ENCODE measurements around the gene GSTO2. TPM values are rescaled to one million over a fixed set of nuclear protein-coding genes. Genes with fewer than 3 reads are reported as not detected.

GSTO2 gene
- total RNA-seq, 3 donors from 2014 or later (not counting 1 experiment from before 2014, with no cell fraction given): 0.75 to 1.4 (median 0.84) TPM

DNA sequence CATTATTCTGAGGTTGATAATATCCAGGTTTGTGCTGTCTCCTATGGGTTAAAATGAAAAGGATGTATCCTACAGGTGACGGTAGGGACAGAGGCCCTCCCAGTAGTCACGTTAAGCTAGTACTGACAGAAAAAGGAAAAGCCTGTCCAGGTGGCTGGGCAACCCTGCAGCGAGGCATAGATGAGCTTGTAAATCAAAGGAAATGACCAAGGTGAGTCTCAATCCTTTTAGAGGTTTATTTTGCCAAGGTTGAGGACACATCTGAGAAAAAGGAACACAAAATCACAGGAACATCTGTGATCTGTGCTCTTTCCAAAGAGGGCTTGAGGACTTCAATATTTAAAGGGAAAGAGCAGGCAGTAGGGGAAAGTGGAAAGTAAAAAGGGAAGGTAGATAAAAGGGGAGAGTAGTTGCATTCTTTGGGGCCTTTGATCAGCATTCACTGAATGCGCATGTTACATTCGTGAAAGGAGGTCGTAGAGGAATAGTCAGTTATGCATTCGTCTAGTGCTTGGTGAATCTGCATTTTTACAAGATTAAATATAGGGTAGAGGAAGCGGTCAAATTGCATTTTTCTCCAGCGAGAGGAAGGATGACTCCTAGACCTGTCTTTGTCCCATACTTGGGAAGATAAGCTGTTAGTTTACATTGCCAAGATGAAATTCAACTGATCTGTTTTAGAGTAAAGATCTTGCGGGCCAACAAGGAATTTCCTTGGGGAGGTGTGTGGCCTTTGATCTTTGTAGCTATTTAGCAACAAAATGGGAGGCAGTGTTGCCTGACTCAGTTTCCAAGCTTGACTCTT is 15.2 kb upstream of the GSTO2 start:
- Histone ChIP-seq H3K9me3 (ENCODE audit: control insufficient read depth, insufficient read depth, low read length) (no peaks in the 10 kb centered on the region), H3K27ac (ENCODE audit: low read length) (peak overlapping the region; percentile 79), H3K27me3 (ENCODE audit: control insufficient read depth, insufficient read depth, low read length) (no peaks in the 10 kb centered on the region), H3K36me3 (ENCODE audit: control insufficient read depth, insufficient read depth, low read length) (peaks cover 11% of the 10 kb centered on the region), H3K4me3 (ENCODE audit: low read length) (peak overlapping the region; percentile 77), H3K4me1 (ENCODE audit: control insufficient read depth, insufficient read depth, low read length) (peaks cover 12% of the 10 kb centered on the region)
- H3K36me3 Mint-ChIP-seq: no peaks in the 10 kb centered on the region
- peaks cover 15 to 20% of the 10 kb centered on the region in 2 donors for H3K27me3 Mint-ChIP-seq (ENCODE audit: low read depth in 2 of 2)
- TF ChIP-seq CTCF (IDR thresholded peaks at IDR 0.05): no peak
- intact Hi-C loops (cut with micrococcal nuclease): no loop called here
- WGBS (ENCODE audit: insufficient coverage): 84% methylated on average over 10 of the region's 10 CpGs
- ATAC-seq (no peak), DNase-seq (no peak)
- H3K4me3 Mint-ChIP-seq: peak overlapping the region; percentile 97
- H3K9me3 Mint-ChIP-seq: no peaks in the 10 kb centered on the region
- peaks cover 44 to 45% of the 10 kb centered on the region in 2 donors for H3K4me1 Mint-ChIP-seq
- H3K27ac Mint-ChIP-seq: peak overlapping the region; percentile 90 to 96

DNA sequence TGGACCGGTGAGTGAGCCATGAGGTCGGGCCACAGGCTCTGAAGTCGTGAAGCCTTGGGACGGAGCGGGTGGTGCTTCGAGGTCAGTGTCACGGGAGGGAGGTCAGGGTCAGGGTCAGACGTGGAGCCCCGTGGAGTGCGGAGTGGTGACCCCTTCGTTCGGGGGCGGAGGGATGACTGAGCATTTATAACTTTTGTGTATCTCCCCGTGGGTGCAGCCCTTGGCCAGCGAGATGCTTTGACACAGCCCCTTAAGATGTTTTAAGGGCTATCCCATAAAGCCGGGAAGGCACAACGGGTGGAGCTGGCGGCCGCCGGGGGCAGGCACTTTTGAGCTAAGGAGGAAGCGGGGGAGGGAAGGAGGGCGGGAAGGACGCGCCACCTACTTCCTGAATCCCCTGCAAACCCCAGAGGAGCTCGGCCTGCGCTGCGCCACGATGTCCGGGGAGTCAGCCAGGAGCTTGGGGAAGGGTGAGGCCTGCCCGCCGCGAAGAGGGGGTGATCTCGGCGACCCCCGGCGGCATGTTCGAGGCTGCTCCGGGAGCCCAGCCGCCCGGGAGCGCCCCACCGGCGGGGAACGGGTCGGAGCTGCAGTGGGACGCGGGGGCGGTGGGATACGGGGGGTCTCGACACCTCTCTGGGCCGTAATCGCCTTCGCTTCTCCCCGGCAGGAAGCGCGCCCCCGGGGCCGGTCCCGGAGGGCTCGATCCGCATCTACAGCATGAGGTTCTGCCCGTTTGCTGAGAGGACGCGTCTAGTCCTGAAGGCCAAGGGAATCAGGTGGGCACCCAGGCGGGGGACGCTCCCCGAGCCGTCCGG is 14.3 kb upstream of the GSTO2 start, which contains the start of gene GSTO1:
TSS of gene GSTO1 (plus strand) at position 400 of the 818 bp plus-strand sequence. CDS start at position 437, 37 bp downstream.
- H3K4me3 ChIP-seq (ENCODE audit: low read length): peak within 1 kb of the TSS; percentile 77

DNA sequence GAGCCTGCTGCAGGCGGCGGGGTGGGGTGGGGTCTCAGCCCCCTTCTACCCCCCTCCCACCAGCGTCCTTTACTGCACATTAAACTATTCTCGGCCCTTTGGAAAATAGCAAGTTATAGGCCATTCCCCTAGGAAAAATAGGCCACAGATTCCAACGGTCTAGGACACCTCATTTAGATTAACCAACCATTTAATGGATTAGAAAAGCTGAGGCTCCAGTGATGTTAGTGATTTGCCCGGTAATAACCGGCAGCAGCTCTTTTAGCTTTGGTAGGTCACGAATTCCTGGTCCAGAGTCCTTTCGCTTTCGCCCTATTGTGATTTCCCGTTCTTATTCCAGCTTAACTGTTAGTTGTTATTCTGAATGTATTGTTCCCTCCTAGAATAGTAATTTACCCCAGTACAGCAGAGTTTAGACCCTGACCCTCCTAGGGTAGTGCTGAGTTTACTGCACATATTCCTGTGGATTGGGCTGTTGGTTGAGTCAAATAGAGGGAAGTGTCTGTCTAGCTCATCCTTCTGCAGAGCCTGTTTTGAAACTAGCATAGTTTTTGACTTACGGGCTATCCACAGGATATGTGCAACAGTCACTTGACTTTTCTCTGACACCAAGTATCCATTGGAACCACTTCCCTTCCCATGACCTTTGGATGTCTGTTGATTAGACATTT is 13.5 kb upstream of the GSTO2 start:
- H3K9me3 ChIP-seq (ENCODE audit: control insufficient read depth, insufficient read depth, low read length): no peaks in the 10 kb centered on the region
- TF ChIP-seq CTCF (IDR thresholded peaks at IDR 0.05): no peak
- H3K36me3 Mint-ChIP-seq: peaks cover 6% of the 10 kb centered on the region
- peak in 1 of 2 donors; percentile 50 for DNase-seq
- no peaks in the 10 kb centered on the region for H3K9me3 Mint-ChIP-seq
- H3K4me3 ChIP-seq (ENCODE audit: low read length): peak overlapping the region; percentile 77
- H3K27ac ChIP-seq (ENCODE audit: low read length): peak overlapping the region; percentile 79
- peak overlapping the region; percentile 90 to 96 for H3K27ac Mint-ChIP-seq
- intact Hi-C loops (cut with micrococcal nuclease): no loop called here
- WGBS (ENCODE audit: insufficient coverage): under 1% methylated on average over 11 of the region's 12 CpGs
- peaks cover 12% of the 10 kb centered on the region for H3K4me1 ChIP-seq (ENCODE audit: control insufficient read depth, insufficient read depth, low read length)
- peak overlapping the region; percentile 97 for H3K4me3 Mint-ChIP-seq
- peaks cover 27% of the 10 kb centered on the region for H3K36me3 ChIP-seq (ENCODE audit: control insufficient read depth, insufficient read depth, low read length)
- no peaks in the 10 kb centered on the region for H3K27me3 ChIP-seq (ENCODE audit: control insufficient read depth, insufficient read depth, low read length)
- ATAC-seq: peak; percentile 36 to 57 (median 48)
- H3K4me1 Mint-ChIP-seq: peaks cover 60% of the 10 kb centered on the region in 2 donors
- H3K27me3 Mint-ChIP-seq (ENCODE audit: low read depth in 2 of 2): peaks cover 4% of the 10 kb centered on the region in 2 donors

More for the DNA sequence above, 14.3 kb upstream of the GSTO2 start, which contains the start of gene GSTO1:
- Histone ChIP-seq H3K27ac (ENCODE audit: low read length) (peak within 1 kb of the TSS; percentile 79), H3K4me1 (ENCODE audit: control insufficient read depth, insufficient read depth, low read length) (peaks cover 12% of the 10 kb centered on the region), H3K27me3 (ENCODE audit: control insufficient read depth, insufficient read depth, low read length) (no peaks in the 10 kb centered on the region), H3K9me3 (ENCODE audit: control insufficient read depth, insufficient read depth, low read length) (no peaks in the 10 kb centered on the region), H3K36me3 (ENCODE audit: control insufficient read depth, insufficient read depth, low read length) (peaks cover 20% of the 10 kb centered on the region)
- DNase-seq (peak; percentile 41 to 74), ATAC-seq (peak; percentile 48 to 69 (median 64))
- no peaks in the 10 kb centered on the region for H3K36me3 Mint-ChIP-seq
- H3K4me1 Mint-ChIP-seq: peaks cover 52% of the 10 kb centered on the region in 2 donors
- no peaks in the 10 kb centered on the region for H3K9me3 Mint-ChIP-seq
- no peak for TF ChIP-seq CTCF (IDR thresholded peaks at IDR 0.05)
- peak within 1 kb of the TSS; percentile 90 to 96 for H3K27ac Mint-ChIP-seq
- under 1% methylated on average over 69 of the region's 69 CpGs for WGBS (ENCODE audit: insufficient coverage)
- peak within 1 kb of the TSS; percentile 97 for H3K4me3 Mint-ChIP-seq
- H3K27me3 Mint-ChIP-seq (ENCODE audit: low read depth in 2 of 2): peaks cover 11 to 12% of the 10 kb centered on the region in 2 donors
- intact Hi-C loops (cut with micrococcal nuclease): no loop called here

Data from natural killer cell (primary cell).